Measurements from ENCODE around the gene TMEM52. TPM values are rescaled to one million over a fixed set of nuclear protein-coding genes. Genes with fewer than 3 reads are reported as not detected.

The TMEM52 gene
- total and polyA plus RNA-seq, 2 of the 13 experiments (the other 11 are each of a cell fraction or from before 2014, with no cell fraction given), result 13.2 to 18.7 TPM

GRCh38 chr1:1922702-1922955 lies 3.5 kb upstream of the TMEM52 start (continued):
- TF ChIP-seq ZNF776 (CRISPR knock-in tag; IDR thresholded peaks at IDR 0.05) (no peak), PRPF4 (IDR thresholded peaks at IDR 0.05; ENCODE audit: low read depth, low read length, poor library complexity, severe bottlenecking) (no peak), ZNF737 (CRISPR knock-in tag; IDR thresholded peaks at IDR 0.05; ENCODE audit: borderline replicate concordance) (no peak), TFE3 (CRISPR knock-in tag; IDR thresholded peaks at IDR 0.05) (no peak), ZNF446 (CRISPR knock-in tag; IDR thresholded peaks at IDR 0.05) (no peak), ZNF652 (CRISPR knock-in tag; IDR thresholded peaks at IDR 0.05; ENCODE audit: borderline replicate concordance, low read depth) (no peak), GATAD2A (CRISPR knock-in tag; IDR thresholded peaks at IDR 0.05) (no peak), ZNF678 (CRISPR knock-in tag; IDR thresholded peaks at IDR 0.05) (0 out of 2 replicates have a peak, but pooled peaks have one; percentile 41), MEIS1 (CRISPR knock-in tag; IDR thresholded peaks at IDR 0.05; ENCODE audit: borderline replicate concordance) (no peak), ZMYM2 (CRISPR knock-in tag; IDR thresholded peaks at IDR 0.05) (0 out of 2 replicates have a peak, but pooled peaks have one; percentile 2), ZBED4 (CRISPR knock-in tag; IDR thresholded peaks at IDR 0.05; ENCODE audit: borderline replicate concordance) (no peak), ZBTB26 (CRISPR knock-in tag; IDR thresholded peaks at IDR 0.05; ENCODE audit: borderline replicate concordance) (no peak), ZBTB7B (CRISPR knock-in tag; IDR thresholded peaks at IDR 0.05) (no peak), ZNF274 (CRISPR knock-in tag; IDR thresholded peaks at IDR 0.05) (peak; percentile 50; the same call in 1 of the 2 replicates), ZNF564 (CRISPR knock-in tag; IDR thresholded peaks at IDR 0.05) (0 out of 2 replicates have a peak, but pooled peaks have one; percentile 41), ZNF790 (CRISPR knock-in tag; IDR thresholded peaks at IDR 0.05; ENCODE audit: borderline replicate concordance) (no peak), TEAD3 (CRISPR knock-in tag; optimal IDR thresholded peaks at IDR 0.05; ENCODE audit: borderline replicate concordance) (no peak), ZNF20 (CRISPR knock-in tag; IDR thresholded peaks at IDR 0.05) (no peak), ZHX1 (CRISPR knock-in tag; IDR thresholded peaks at IDR 0.05; ENCODE audit: low read depth) (0 out of 2 replicates have a peak, but pooled peaks have one; percentile 11), ZNF770 (CRISPR knock-in tag; IDR thresholded peaks at IDR 0.05) (no peak)
